C4-2B (cell line): Measurements from ENCODE around the gene SLC22A31.
"Not testable (repeated sequence)": the region's sequence is repeated elsewhere in the genome, so short reads cannot be mapped to it uniquely, and the experiment has no call there.

Source experiments
- H3K27ac ChIP-seq: fragments of 450-650 bp; 2 replicates; pipeline ENCODE4 v1.5.1; 2017
- CTCF ChIP-seq: fragments of 450-650 bp; conservative IDR thresholded peaks from 2 replicates; pipeline ENCODE4 v1.5.1; 2017; ENCODE audit warnings: mild to moderate bottlenecking
- ZFX ChIP-seq: fragments of 450-650 bp; IDR thresholded peaks from 2 replicates; pipeline ENCODE4 v1.6.1; 2017

The SLC22A31 gene

DNA sequence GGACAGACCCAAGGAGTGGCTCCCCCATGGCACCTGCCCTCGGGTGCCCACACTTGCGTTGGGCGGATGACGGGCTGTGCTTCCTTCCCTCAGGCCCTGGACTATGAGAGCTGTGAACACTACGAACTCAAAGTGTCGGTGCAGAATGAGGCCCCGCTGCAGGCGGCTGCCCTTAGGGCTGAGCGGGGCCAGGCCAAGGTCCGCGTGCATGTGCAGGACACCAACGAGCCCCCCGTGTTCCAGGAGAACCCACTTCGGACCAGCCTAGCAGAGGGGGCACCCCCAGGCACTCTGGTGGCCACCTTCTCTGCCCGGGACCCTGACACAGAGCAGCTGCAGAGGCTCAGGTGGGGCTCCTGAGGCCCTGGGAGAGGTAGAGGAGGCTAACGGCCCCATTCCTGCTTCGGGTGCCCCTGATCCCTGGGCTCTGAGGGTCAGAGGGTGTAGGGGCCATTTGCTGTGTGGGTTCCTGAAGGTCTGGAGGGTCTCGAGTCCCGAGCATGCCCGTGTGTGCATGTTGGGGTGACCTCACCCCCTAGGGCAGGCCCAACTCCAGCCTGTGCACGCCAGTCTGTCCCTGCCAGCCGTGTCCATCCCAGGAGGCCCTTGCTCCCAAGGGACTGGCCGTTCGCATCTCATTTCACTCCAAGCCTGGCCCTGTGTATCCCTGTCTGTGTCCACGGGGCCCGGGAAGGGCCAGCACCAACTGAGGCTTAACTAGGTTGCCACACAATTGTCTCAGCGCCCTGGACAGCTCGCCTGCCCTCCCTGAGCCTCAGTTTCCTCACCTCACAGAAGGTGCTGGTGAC lies 10.0 kb downstream of the SLC22A31 start:
- TF ChIP-seq ZFX (no peak), CTCF (no peak)
- H3K27ac ChIP-seq = no peak overlapping the region

GRCh38 chr16:89189358-89190025 lies 10.8 kb downstream of the SLC22A31 start:
- no peak overlapping the region for H3K27ac ChIP-seq
- no peak for TF ChIP-seq CTCF
- no peak for TF ChIP-seq ZFX

- H3K27ac ChIP-seq = not testable (repeated sequence)
These were observed 11.6 kb downstream of the SLC22A31 start for GRCh38 chr16:89188471-89189357.

DNA sequence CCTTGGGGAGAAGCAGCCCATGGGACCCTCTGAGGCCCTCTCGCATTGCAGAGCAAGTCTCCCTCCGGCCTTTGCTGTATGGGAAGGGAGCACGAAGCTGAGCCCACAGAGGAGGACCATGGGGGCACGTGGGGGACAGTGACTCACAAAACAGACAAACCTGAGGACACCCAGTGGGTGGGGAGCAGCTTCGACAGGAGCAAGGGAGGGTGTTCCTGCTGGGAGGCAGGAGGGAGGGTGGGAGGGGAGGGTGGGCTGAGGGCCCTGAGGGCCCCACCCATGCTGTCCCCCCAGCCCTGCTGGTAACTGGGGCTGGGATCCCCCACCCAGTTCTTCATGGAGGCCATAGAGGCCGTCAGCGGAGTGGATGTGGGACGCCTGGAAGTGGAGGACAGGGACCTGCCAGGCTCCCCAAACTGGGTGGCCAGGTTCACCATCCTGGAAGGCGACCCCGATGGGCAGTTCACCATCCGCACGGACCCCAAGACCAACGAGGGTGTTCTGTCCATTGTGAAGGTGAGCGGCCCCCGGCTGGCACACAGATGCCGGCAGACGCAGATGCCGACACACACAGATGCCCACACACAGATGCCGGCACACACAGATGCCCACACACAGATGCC lies 12.5 kb downstream of the SLC22A31 start:
- no peak overlapping the region for H3K27ac ChIP-seq
- no peak for TF ChIP-seq ZFX
- TF ChIP-seq CTCF = no peak

GRCh38 chr16:89187032-89187769 lies 13.1 kb downstream of the SLC22A31 start:
- TF ChIP-seq ZFX (no peak), CTCF (no peak)
- H3K27ac ChIP-seq = no peak overlapping the region

DNA sequence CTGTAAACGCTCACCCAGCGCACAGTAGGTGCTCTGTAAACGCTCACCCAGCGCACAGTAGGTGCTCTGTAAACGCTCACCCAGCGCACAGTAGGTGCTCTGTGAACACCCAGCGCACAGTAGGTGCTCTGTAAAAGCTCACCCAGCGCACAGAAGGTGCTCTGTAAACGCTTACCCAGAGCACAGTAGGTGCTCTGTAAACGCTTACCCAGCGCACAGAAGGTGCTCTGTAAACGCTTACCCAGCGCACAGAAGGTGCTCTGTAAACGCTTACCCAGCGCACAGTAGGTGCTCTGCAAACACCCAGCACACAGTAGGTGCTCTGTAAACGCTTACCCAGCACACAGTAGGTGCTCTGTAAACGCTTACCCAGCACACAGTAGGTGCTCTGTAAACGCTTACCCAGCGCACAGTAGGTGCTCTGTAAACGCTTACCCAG lies 13.7 kb downstream of the SLC22A31 start:
- H3K27ac ChIP-seq = not testable (repeated sequence)

- not testable (repeated sequence) for H3K27ac ChIP-seq
These were observed 14.3 kb downstream of the SLC22A31 start for GRCh38 chr16:89185887-89186592.
